ENCODE data around the gene CNDP2. TPM values are rescaled to one million over a fixed set of nuclear protein-coding genes. Genes with fewer than 3 reads are reported as not detected.

The CNDP2 gene
- total and polyA plus RNA-seq, 8 donors, result 65.7 to 196 (median 94.4) TPM

GRCh38 chr18:74486119-74486849, 9.9 kb upstream of the CNDP2 start:
- no peaks in the 10 kb centered on the region for H3K9me3 ChIP-seq
- 86 to 95% methylated on average over 15 of the region's 15 CpGs for WGBS, 2 donors
- DNase-seq, result no peak
- no peak for TF ChIP-seq CTCF (IDR thresholded peaks at IDR 0.05)
- no peak overlapping the region for H3K27ac ChIP-seq
- H3K27me3 ChIP-seq, result no peaks in the 10 kb centered on the region
- H3K4me3 ChIP-seq, result no peak overlapping the region
- no peak for FAIRE-seq
- no peak for ATAC-seq
- H3K4me1 ChIP-seq, result no peaks in the 10 kb centered on the region
- intact Hi-C loops (cut with DNase I), result loop anchor here in 2 of 3 donors (5.0 to 10.0 kb wide), 2 partner anchors 131 to 134 kb away; no protein-coding TSS in a partner anchor
- H3K36me3 ChIP-seq, result no peaks in the 10 kb centered on the region

- no peak for DNase-seq
- WGBS, 2 donors, result 95 to 96% methylated on average over 8 of the region's 8 CpGs
Observed at GRCh38 chr18:74488354-74488753, 7.8 kb upstream of the CNDP2 start.

GRCh38 chr18:74488864-74489263, 7.3 kb upstream of the CNDP2 start:
- 79 to 82% methylated on average over 8 of the region's 8 CpGs for WGBS, 2 donors
- H3K4me1 ChIP-seq, result no peaks in the 10 kb centered on the region
- intact Hi-C loops (cut with DNase I), result loop anchor here in 2 of 3 donors (5.0 to 10.0 kb wide), 2 partner anchors 134 to 137 kb away; no protein-coding TSS in a partner anchor
- ATAC-seq (no peak), DNase-seq (no peak), FAIRE-seq (no peak)
- H3K4me3 ChIP-seq, result no peak overlapping the region
- no peak overlapping the region for H3K27ac ChIP-seq
- no peak for TF ChIP-seq CTCF (IDR thresholded peaks at IDR 0.05)
- no peaks in the 10 kb centered on the region for H3K27me3 ChIP-seq
- H3K9me3 ChIP-seq, result no peaks in the 10 kb centered on the region
- no peaks in the 10 kb centered on the region for H3K36me3 ChIP-seq

More at GRCh38 chr18:74488354-74488753, 7.8 kb upstream of the CNDP2 start:
- no peak overlapping the region for H3K27ac ChIP-seq
- H3K36me3 ChIP-seq, result no peaks in the 10 kb centered on the region
- intact Hi-C loops (cut with DNase I), result loop anchor here in 2 of 3 donors (5.0 to 10.0 kb wide), 2 partner anchors 134 to 136 kb away; no protein-coding TSS in a partner anchor
- no peaks in the 10 kb centered on the region for H3K9me3 ChIP-seq
- no peaks in the 10 kb centered on the region for H3K4me1 ChIP-seq
- no peak overlapping the region for H3K4me3 ChIP-seq
- ATAC-seq, result no peak
- FAIRE-seq, result no peak
- H3K27me3 ChIP-seq, result no peaks in the 10 kb centered on the region
- no peak for TF ChIP-seq CTCF (IDR thresholded peaks at IDR 0.05)

- FAIRE-seq (no peak), ATAC-seq (no peak), DNase-seq (no peak)
- Histone ChIP-seq H3K27me3 (no peaks in the 10 kb centered on the region), H3K27ac (no peak overlapping the region), H3K9me3 (no peaks in the 10 kb centered on the region), H3K36me3 (no peaks in the 10 kb centered on the region), H3K4me1 (no peaks in the 10 kb centered on the region), H3K4me3 (no peak overlapping the region)
- no peak for TF ChIP-seq CTCF (IDR thresholded peaks at IDR 0.05)
- 53 to 66% methylated on average over 7 of the region's 7 CpGs for WGBS, 2 donors
- intact Hi-C loops (cut with DNase I), result loop anchor here (5.0 to 10.0 kb wide), 2 partner anchors 135 to 137 kb away; no protein-coding TSS in a partner anchor
Observed at GRCh38 chr18:74489676-74490075, 6.5 kb upstream of the CNDP2 start.

- DNase-seq, result no peak
- H3K4me1 ChIP-seq, result peaks cover 2 to 3% (median 3%) of the 10 kb centered on the region in 3 donors
- ATAC-seq, result no peak
- H3K27ac ChIP-seq, result no peak overlapping the region
- TF ChIP-seq CTCF (IDR thresholded peaks at IDR 0.05), result no peak
- H3K9me3 ChIP-seq, result no peaks in the 10 kb centered on the region
- 89 to 94% methylated on average over 3 of the region's 3 CpGs for WGBS, 2 donors
- H3K27me3 ChIP-seq, result no peaks in the 10 kb centered on the region
- no peaks in the 10 kb centered on the region for H3K36me3 ChIP-seq
- H3K4me3 ChIP-seq, result no peak overlapping the region
- intact Hi-C loops (cut with DNase I), result loop anchor here in 1 of 3 donors (5.0 kb wide), 1 partner anchor 140 kb away; no protein-coding TSS in a partner anchor
- FAIRE-seq, result no peak
Observed at GRCh38 chr18:74492259-74492658, 3.9 kb upstream of the CNDP2 start.
